HG02571 (cell line): ENCODE data around the gene CCL2.
"Not testable (repeated sequence)": the region's sequence is repeated elsewhere in the genome, so short reads cannot be mapped to it uniquely, and the experiment has no call there.

Experiments used
- ATAC-seq: cut with Tn5 transposase; IDR thresholded peaks from one replicate; pipeline ENCODE4 v1.9.1; 2021; ENCODE audit warnings: mild to moderate bottlenecking, moderate library complexity; ENCODE audit not compliant: unreplicated experiment

Gene CCL2

GRCh38 chr17:34254651-34255380 lies at the start of gene CCL2:
Gene CCL2, plus strand, starts transcription at chr17:34255285. Its CDS starts 65 bp downstream, at chr17:34255350.
- ATAC-seq = no peak

- ATAC-seq = no peak
Observed at GRCh38 chr17:34205401-34205800, 49.7 kb upstream of the CCL2 start.

- ATAC-seq = no peak
Observed at GRCh38 chr17:34206569-34206968, 48.5 kb upstream of the CCL2 start.

- ATAC-seq = no peak
Observed at GRCh38 chr17:34207572-34207971, 47.5 kb upstream of the CCL2 start.

DNA sequence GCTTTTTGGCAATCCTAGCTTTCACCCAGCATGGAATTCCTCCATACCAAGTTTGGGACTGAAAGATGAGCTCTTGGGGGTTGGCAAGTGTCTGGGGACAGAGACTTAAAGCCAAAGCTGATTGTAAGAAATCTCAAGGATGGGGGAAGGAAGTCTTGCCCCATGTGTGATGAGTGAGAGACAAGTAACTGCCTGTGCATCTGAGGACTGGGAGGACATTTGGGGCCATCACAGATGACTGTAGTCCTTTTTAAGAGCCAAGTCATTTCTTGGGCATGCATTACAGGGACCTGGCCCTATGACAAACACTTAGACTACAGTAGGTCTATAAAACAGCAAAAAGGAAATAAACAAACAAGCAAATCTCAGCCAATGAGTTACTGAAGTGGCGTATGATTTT lies 36.3 kb upstream of the CCL2 start:
- ATAC-seq = no peak

DNA sequence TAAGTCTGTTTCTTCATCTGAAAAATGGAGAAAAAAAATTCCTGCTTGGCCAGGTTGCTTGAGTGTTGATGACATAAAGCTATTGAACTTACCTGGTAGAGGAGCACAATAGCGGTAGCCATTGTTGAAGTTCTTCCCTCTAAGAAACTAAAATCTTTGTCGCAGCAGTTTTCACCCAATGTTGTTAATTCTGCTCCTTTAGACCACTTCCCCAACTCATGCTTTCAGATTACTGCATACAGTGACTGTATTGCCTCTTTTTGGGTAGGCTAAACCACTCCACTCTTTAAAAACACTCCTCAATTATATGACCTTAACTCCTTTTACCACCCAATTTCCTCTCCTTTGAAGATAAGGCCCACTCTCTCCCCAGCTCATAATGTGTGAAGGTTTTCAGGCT lies 35.7 kb upstream of the CCL2 start:
- ATAC-seq = no peak

- no peak for ATAC-seq
Observed at GRCh38 chr17:34220045-34220751, 34.9 kb upstream of the CCL2 start.

- no peak for ATAC-seq
Observed at GRCh38 chr17:34220752-34221395, 34.2 kb upstream of the CCL2 start.

- no peak for ATAC-seq
Observed at GRCh38 chr17:34221411-34221810, 33.7 kb upstream of the CCL2 start.

DNA sequence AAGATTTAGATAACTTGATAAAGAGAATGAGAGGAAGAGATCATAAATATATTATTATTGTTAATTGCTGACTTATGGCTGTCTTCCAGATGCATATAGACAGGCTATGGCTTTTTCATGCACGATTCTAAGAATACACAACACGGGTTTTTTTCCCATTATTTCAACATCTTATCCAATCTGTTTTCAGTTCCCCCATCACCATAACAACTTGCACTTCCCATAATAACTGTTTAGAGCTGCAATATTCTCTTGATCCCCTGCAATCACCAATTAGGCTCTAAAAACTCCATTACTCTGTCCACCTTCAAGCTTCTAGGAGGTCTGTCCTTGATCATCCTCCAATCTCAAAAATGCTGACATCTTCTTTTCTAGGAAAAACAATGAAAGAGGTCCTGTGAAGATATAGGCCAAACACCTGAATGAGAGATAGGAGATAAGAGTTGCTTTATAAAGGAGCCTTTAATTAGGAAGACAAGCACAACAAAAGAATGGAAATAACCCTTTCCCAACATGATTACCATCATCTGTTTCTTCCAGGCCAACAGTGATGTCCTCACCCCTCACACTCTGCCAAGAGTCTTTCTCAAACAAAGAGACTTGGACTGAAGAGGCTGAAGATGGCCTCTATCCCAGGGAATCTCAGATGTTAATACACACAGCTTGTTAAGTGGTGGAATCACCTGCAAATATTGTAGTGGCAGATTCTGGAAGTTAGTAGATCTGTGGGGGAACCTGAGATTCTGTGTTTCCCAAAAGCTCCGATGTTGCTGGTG lies 32.2 kb upstream of the CCL2 start:
- no peak for ATAC-seq

DNA sequence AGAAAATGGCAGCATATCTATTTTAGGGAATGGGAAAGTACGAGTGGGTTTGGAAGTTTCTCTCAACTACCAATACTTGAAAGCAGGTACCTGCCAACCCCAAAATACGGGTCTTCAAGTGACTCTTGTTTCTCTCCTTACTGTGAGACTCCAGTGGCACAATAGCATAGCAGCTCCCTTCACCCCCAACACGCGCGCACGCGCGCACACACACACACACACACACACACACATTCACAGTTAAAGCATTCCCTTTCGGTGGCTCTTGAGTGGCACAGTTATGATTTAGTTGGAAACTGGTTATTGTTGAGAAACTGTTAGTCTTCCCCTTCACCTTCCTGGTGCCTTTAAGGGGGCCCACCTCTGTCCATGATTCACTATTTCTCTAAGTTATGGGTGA lies 30.0 kb upstream of the CCL2 start:
- no peak for ATAC-seq

GRCh38 chr17:34226011-34226743 lies 28.9 kb upstream of the CCL2 start:
- ATAC-seq = no peak

DNA sequence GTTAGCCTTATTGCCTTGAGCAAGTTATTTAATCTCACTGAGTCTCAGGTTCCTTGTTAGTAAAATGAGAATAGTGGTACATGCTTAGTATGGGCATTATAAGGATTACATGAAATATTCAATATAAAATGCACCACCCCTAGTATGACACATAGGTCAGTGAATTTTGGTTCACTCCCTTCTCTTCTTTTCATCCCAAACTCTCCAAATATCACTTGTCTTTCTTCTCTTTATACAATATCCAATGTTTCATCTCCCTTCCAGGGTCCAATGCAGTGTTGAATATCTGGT lies 28.4 kb upstream of the CCL2 start:
- ATAC-seq = no peak

DNA sequence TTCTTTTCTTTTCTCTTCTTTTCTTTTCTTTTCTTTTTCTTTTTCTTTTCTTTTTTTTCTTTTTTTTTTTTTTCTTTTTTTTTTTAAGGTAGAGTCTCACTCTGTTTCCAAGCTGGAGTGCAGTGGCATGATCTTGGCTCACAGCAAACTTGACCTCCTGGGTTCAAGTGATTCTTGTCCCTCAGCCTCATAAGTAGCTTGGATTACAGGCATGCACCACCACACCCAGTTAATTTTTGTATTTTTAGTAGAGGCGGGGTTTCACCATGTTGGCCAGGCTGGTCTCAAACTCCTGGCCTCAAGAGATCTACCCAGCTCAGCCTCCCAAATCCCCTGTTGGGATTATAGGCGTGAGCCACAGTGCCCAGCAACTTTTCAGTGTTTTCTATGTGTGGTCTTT lies 27.8 kb upstream of the CCL2 start:
- not testable (repeated sequence) for ATAC-seq

- ATAC-seq = no peak
Observed at GRCh38 chr17:34227707-34228106, 27.4 kb upstream of the CCL2 start.

GRCh38 chr17:34228781-34229180 lies 26.3 kb upstream of the CCL2 start:
- ATAC-seq = no peak

DNA sequence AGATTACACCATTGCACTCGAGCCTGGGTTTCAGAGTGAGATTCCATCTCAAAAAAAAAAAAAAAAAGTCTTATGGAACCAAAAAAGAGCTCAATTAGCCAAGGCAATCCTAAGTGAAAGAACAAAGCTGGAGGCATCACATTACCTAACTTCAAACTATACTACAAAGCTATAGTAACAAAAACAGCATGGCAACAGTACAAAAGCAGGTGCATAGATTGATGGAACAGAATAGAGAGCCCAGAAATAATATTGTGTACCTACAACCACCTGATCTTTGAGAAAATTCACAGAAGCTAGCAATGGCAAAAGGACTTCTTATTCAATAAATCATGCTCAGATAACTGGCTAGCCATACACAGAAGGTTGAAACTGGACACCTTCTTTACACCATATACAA lies 24.7 kb upstream of the CCL2 start:
- no peak for ATAC-seq

- no peak for ATAC-seq
Observed at GRCh38 chr17:34234616-34235015, 20.5 kb upstream of the CCL2 start.

- ATAC-seq = no peak
Observed at GRCh38 chr17:34235389-34236028, 19.6 kb upstream of the CCL2 start.

- no peak for ATAC-seq
Observed at GRCh38 chr17:34236281-34236892, 18.7 kb upstream of the CCL2 start.
